IMR-90 (cell line): ENCODE data around the gene CD180. TPM values are rescaled to one million over a fixed set of nuclear protein-coding genes. Genes with fewer than 3 reads are reported as not detected.

ENCODE experiments used
- ATAC-seq: fragments of 200-7000 bp; cut with Tn5 transposase; 2 replicates; pipeline ENCODE4 v1.9.1; 2020; ENCODE audit warnings: low read depth, mild to moderate bottlenecking, moderate library complexity
- BruUV-seq: library from RNA; stranded (reverse); fragments of 400-500 nt; replicated peaks from 2 replicates; lab custom pipeline; 2021; lab: Mats Ljungman, UMichigan
- CTCF ChIA-PET: fragments of 300-600 bp; formaldehyde crosslinking; extraction: SDS; loops from one replicate; lab custom pipeline; 2021; ENCODE audit warnings: antibody characterized with exemption; lab: Yijun Ruan, JAX
- POLR2A ChIA-PET: fragments of 300-600 bp; sonication (Branson Sonifier 250); formaldehyde crosslinking; loops from one replicate; lab custom pipeline; 2022; ENCODE audit warnings: antibody characterized with exemption; ENCODE audit not compliant: unreplicated experiment; lab: Charles Lee
- DNase-seq: peaks from one replicate; pipeline ENCODE4 v3.0.0; 2013
- H2AFZ ChIP-seq: replicated peaks from 2 replicates; pipeline ENCODE3; 2013; ENCODE audit warnings: low read length, mild to moderate bottlenecking; ENCODE audit not compliant: poor library complexity
- H2AK5ac ChIP-seq: 2 replicates; pipeline ENCODE4 v1.6.1; 2013; ENCODE audit warnings: low read depth, low read length, inconsistent platforms
- H2AK9ac ChIP-seq: replicated peaks from 2 replicates; pipeline ENCODE3; 2013; ENCODE audit warnings: mild to moderate bottlenecking, low read depth, low read length, moderate library complexity; ENCODE audit not compliant: poor library complexity
- H2BK120ac ChIP-seq: 2 replicates; pipeline ENCODE4 v1.6.1; 2013; ENCODE audit warnings: low read depth, low read length, inconsistent platforms
- H2BK15ac ChIP-seq: 3 replicates; pipeline ENCODE4 v1.6.1; 2013; ENCODE audit warnings: low read depth, low read length, inconsistent platforms
- H2BK20ac ChIP-seq: 2 replicates; pipeline ENCODE4 v1.6.1; 2013; ENCODE audit warnings: low read depth, mild to moderate bottlenecking, inconsistent platforms, low read length, moderate library complexity
- H2BK5ac ChIP-seq: 2 replicates; pipeline ENCODE4 v1.6.1; 2013; ENCODE audit warnings: mild to moderate bottlenecking, low read depth, low read length, inconsistent platforms; ENCODE audit not compliant: poor library complexity, severe bottlenecking
- H3K14ac ChIP-seq: replicated peaks from 2 replicates; pipeline ENCODE4 v1.6.1; 2013; ENCODE audit warnings: low read depth, low read length, inconsistent platforms
- H3K18ac ChIP-seq: 2 replicates; pipeline ENCODE4 v1.6.1; 2013; ENCODE audit warnings: low read depth, low read length, control low read depth
- H3K23ac ChIP-seq: 2 replicates; pipeline ENCODE4 v1.6.1; 2013; ENCODE audit warnings: low read depth, low read length, inconsistent platforms
- H3K27ac ChIP-seq: 2 replicates; pipeline ENCODE4 v1.5.1; 2013; ENCODE audit warnings: mild to moderate bottlenecking, control low read depth, low read length; ENCODE audit not compliant: insufficient read depth
- H3K27me3 ChIP-seq: 2 replicates; pipeline ENCODE4 v1.6.1; 2013; ENCODE audit warnings: low read length; ENCODE audit not compliant: control insufficient read depth, insufficient read depth
- H3K36me3 ChIP-seq: 2 replicates; pipeline ENCODE4 v1.6.1; 2013; ENCODE audit warnings: low read length, mixed read lengths; ENCODE audit not compliant: control insufficient read depth, insufficient read depth
- H3K4ac ChIP-seq: 2 replicates; pipeline ENCODE4 v1.6.1; 2013; ENCODE audit warnings: low read depth, low read length, inconsistent platforms
- H3K4me1 ChIP-seq: 2 replicates; pipeline ENCODE4 v1.6.1; 2013; ENCODE audit warnings: low read length, mixed read lengths; ENCODE audit not compliant: control insufficient read depth, insufficient read depth
- H3K4me2 ChIP-seq: 2 replicates; pipeline ENCODE4 v1.6.1; 2013; ENCODE audit warnings: low read depth, mild to moderate bottlenecking, control low read depth, low read length, moderate library complexity
- H3K4me3 ChIP-seq: 2 replicates; pipeline ENCODE4 v1.5.1; 2013; ENCODE audit warnings: low read depth, mild to moderate bottlenecking, control low read depth, low read length, moderate library complexity; ENCODE audit not compliant: insufficient read depth
- H3K56ac ChIP-seq: 2 replicates; pipeline ENCODE4 v1.6.1; 2013; ENCODE audit warnings: low read length, inconsistent platforms; ENCODE audit not compliant: insufficient read depth; ENCODE audit errors: extremely low read depth
- H3K79me1 ChIP-seq, 2 experiments: 2 replicates each; pipeline ENCODE4 v1.6.1; 2013; ENCODE audit warnings: low read length in 2 of 2, inconsistent platforms in 1 of 2, low read depth in 1 of 2
- H3K9ac ChIP-seq: 2 replicates; pipeline ENCODE4 v1.6.1; 2013; ENCODE audit warnings: low read depth, low read length, control low read depth
- H3K9me1 ChIP-seq: 2 replicates; pipeline ENCODE4 v1.6.1; 2013; ENCODE audit warnings: low read length, inconsistent platforms; ENCODE audit not compliant: insufficient read depth
- H3K9me3 ChIP-seq: 2 replicates; pipeline ENCODE4 v1.6.1; 2013; ENCODE audit warnings: low read length; ENCODE audit not compliant: control insufficient read depth, insufficient read depth
- H4K20me1 ChIP-seq: 2 replicates; pipeline ENCODE4 v1.6.1; 2013; ENCODE audit warnings: low read length, inconsistent platforms; ENCODE audit not compliant: insufficient read depth
- H4K5ac ChIP-seq: 2 replicates; pipeline ENCODE4 v1.6.1; 2013; ENCODE audit warnings: mild to moderate bottlenecking, low read depth, low read length, control low read depth
- H4K8ac ChIP-seq, 2 experiments: 2 replicates each; pipeline ENCODE4 v1.6.1; 2013; ENCODE audit warnings: low read depth in 2 of 2, low read length in 2 of 2, control low read depth in 1 of 2, inconsistent platforms in 1 of 2
- H4K91ac ChIP-seq: 2 replicates; pipeline ENCODE4 v1.6.1; 2013; ENCODE audit warnings: low read depth, low read length, inconsistent platforms; ENCODE audit not compliant: insufficient read depth
- BHLHE40 ChIP-seq: fragments of 150-350 bp; IDR thresholded peaks from 2 replicates; pipeline ENCODE4 v1.6.1; 2016; ENCODE audit warnings: mild to moderate bottlenecking, low read depth, low read length
- CEBPB ChIP-seq: IDR thresholded peaks from 2 replicates; pipeline ENCODE4 v1.6.1; 2012; ENCODE audit warnings: low read depth, low read length, improper control_type of control experiment
- CHD1 ChIP-seq: IDR thresholded peaks from 2 replicates; pipeline ENCODE4 v1.6.1; 2012; ENCODE audit warnings: low read depth, low read length, improper control_type of control experiment
- CTCF ChIP-seq: conservative IDR thresholded peaks from 2 replicates; pipeline ENCODE4 v1.5.1; 2012; ENCODE audit warnings: mild to moderate bottlenecking, low read depth, low read length, improper control_type of control experiment
- ELK1 ChIP-seq: fragments of 150-350 bp; IDR thresholded peaks from 2 replicates; pipeline ENCODE4 v1.6.1; 2016; ENCODE audit warnings: low read depth, mild to moderate bottlenecking, low read length, moderate library complexity, borderline replicate concordance
- FOS ChIP-seq: fragments of 150-350 bp; IDR thresholded peaks from 2 replicates; pipeline ENCODE4 v1.6.1; 2016; ENCODE audit warnings: low read depth, low read length
- MAFK ChIP-seq: IDR thresholded peaks from 2 replicates; pipeline ENCODE4 v1.6.1; 2012; ENCODE audit warnings: low read depth, low read length, improper control_type of control experiment
- MAZ ChIP-seq: IDR thresholded peaks from 2 replicates; pipeline ENCODE4 v1.6.1; 2012; ENCODE audit warnings: low read depth, mild to moderate bottlenecking, low read length, improper control_type of control experiment, moderate library complexity, borderline replicate concordance
- MXI1 ChIP-seq: IDR thresholded peaks from 2 replicates; pipeline ENCODE4 v1.6.1; 2012; ENCODE audit warnings: low read depth, mild to moderate bottlenecking, low read length, moderate library complexity, borderline replicate concordance
- NFE2L2 ChIP-seq: fragments of 150-350 bp; IDR thresholded peaks from 2 replicates; pipeline ENCODE4 v1.6.1; 2016; ENCODE audit warnings: low read depth, mild to moderate bottlenecking, low read length
- POLR2A ChIP-seq: IDR thresholded peaks from 2 replicates; pipeline ENCODE4 v1.6.1; 2012; ENCODE audit warnings: mild to moderate bottlenecking, low read depth, low read length
- RAD21 ChIP-seq: IDR thresholded peaks from 2 replicates; pipeline ENCODE4 v1.6.1; 2012; ENCODE audit warnings: low read length, improper control_type of control experiment
- RCOR1 ChIP-seq: IDR thresholded peaks from 2 replicates; pipeline ENCODE4 v1.6.1; 2012; ENCODE audit warnings: mild to moderate bottlenecking, low read length, improper control_type of control experiment; ENCODE audit not compliant: insufficient replicate concordance
- RFX5 ChIP-seq: IDR thresholded peaks from 2 replicates; pipeline ENCODE4 v1.8.0; 2012; ENCODE audit warnings: low read depth, mild to moderate bottlenecking, low read length, moderate library complexity
- SMC3 ChIP-seq: fragments of 150-350 bp; IDR thresholded peaks from 2 replicates; pipeline ENCODE4 v1.6.1; 2016; ENCODE audit warnings: low read depth, mild to moderate bottlenecking, antibody characterized with exemption, low read length, moderate library complexity
- USF2 ChIP-seq: fragments of 150-350 bp; IDR thresholded peaks from 2 replicates; pipeline ENCODE4 v1.6.1; 2017; ENCODE audit warnings: mild to moderate bottlenecking, antibody characterized with exemption, low read length, low read depth
- WGBS, 2 experiments: methylation state at CpG; one replicate each; pipeline versions ENCODE4 v1.1.5 to v1.1.7; 2013; ENCODE audit warnings: missing lambda C conversion rate in 2 of 2; ENCODE audit not compliant: insufficient read length in 1 of 2; ENCODE audit errors: extremely low coverage in 2 of 2; 5-methylcytosine and 5-hydroxymethylcytosine counted together
- dilution Hi-C: fragments of 300-500 bp; cut with HindIII; formaldehyde crosslinking; loops from one replicate; pipeline ENCODE4 v1.14.3; 2018; ENCODE audit warnings: low sequenced_read_pairs; ENCODE audit not compliant: unreplicated experiment
- in situ Hi-C: fragments of 300-500 bp; cut with MboI; formaldehyde crosslinking; loops from 3 replicates; pipeline ENCODE4 v1.14.3; 2019; ENCODE audit warnings: low sequenced_read_pairs, inconsistent platforms, mixed read lengths
- intact Hi-C: fragments of 100-400 bp; cut with micrococcal nuclease; formaldehyde crosslinking; loops from 2 replicates; pipeline ENCODE4 v1.10.0; 2022
- polyA plus RNA-seq, 3 experiments: library from polyadenylated mRNA; depleted of rRNA; stranded (reverse); fragments of >200 nt; gene quantifications; 2 replicates each; pipeline ENCODE4 v1.2.3, GENCODE V29; 2012; ENCODE audit warnings: low replicate concordance in 1 of 3
- total RNA-seq: library from RNA; depleted of rRNA; stranded (reverse); fragments of >200 nt; gene quantifications from 2 replicates; pipeline ENCODE4 v1.2.3, GENCODE V29; 2012

Gene CD180
- total and polyA plus RNA-seq, 2 of the 4 experiments (the other 2 are of a cell fraction): not detected

GRCh38 chr5:67140413-67140812, 56.2 kb downstream of the CD180 start:
- no peak overlapping the region for H3K4ac ChIP-seq
- POLR2A ChIA-PET: no interaction called here

More at GRCh38 chr5:67140413-67140812, 56.2 kb downstream of the CD180 start:
- Histone ChIP-seq H2BK120ac (no peak overlapping the region), H4K8ac (no peak overlapping the region), H3K23ac (no peak overlapping the region), H3K18ac (no peak overlapping the region), H2AK9ac (no peak overlapping the region), H4K91ac (no peak overlapping the region), H3K9ac (no peak overlapping the region), H3K27me3 (no peaks in the 10 kb centered on the region), H2BK15ac (no peak overlapping the region), H4K5ac (no peak overlapping the region), H3K4me1 (no peaks in the 10 kb centered on the region), H3K27ac (no peak overlapping the region), H2AFZ (no peak overlapping the region), H2AK5ac (no peak overlapping the region), H3K56ac (no peak overlapping the region), H3K4me2 (no peak overlapping the region), H2BK5ac (no peak overlapping the region), H3K36me3 (peaks cover 13% of the 10 kb centered on the region), H3K14ac (no peak overlapping the region), H3K9me1 (peaks cover 5% of the 10 kb centered on the region; the same call in 1 of the 2 replicates), H3K9me3 (no peaks in the 10 kb centered on the region), H4K20me1 (no peaks in the 10 kb centered on the region), H3K79me1 (no peaks in the 10 kb centered on the region), H3K4me3 (no peak overlapping the region), H2BK20ac (no peak overlapping the region)
- CTCF ChIA-PET: no interaction called here
- no TSS peak for BruUV-seq
- TF ChIP-seq CHD1: no peak
- no peak for TF ChIP-seq RCOR1
- TF ChIP-seq CTCF: no peak
- TF ChIP-seq MAFK: no peak
- TF ChIP-seq FOS: no peak
- no peak for TF ChIP-seq CEBPB
- TF ChIP-seq ELK1: no peak
- TF ChIP-seq SMC3: no peak
- TF ChIP-seq POLR2A: no peak
- no peak for TF ChIP-seq RFX5
- TF ChIP-seq BHLHE40: no peak
- no peak for TF ChIP-seq MAZ
- no peak for TF ChIP-seq NFE2L2
- no peak for TF ChIP-seq USF2
- no peak for TF ChIP-seq MXI1
- no peak for TF ChIP-seq RAD21
- dilution Hi-C loops: no loop called here
- in situ Hi-C loops: no loop called here
- DNase-seq (no peak), ATAC-seq (no peak)
- intact Hi-C loops: no loop called here
- 100% methylated on average over 1 of the region's 4 CpGs; no CpG with 5 or more reads in 1 of the 2 experiments for WGBS, 2 experiments
